ENCODE data around the gene AGL.

- TF ChIP-seq CTCF (IDR thresholded peaks at IDR 0.05), result no peak
- TF ChIP-seq EZH2phosphoT487 (IDR thresholded peaks at IDR 0.05), result no peak
- TF ChIP-seq EZH2 (IDR thresholded peaks at IDR 0.05), result no peak
These were observed 119.1 kb downstream of the AGL start for GRCh38 chr1:99969260-99969728.

Data from neural progenitor cell (in vitro differentiated cells).